ENCODE measurements around the gene HSPA12A. TPM values are rescaled to one million over a fixed set of nuclear protein-coding genes. Genes with fewer than 3 reads are reported as not detected.

HSPA12A gene
- total RNA-seq, 1 donor from 2014 or later = 5.1 TPM

DNA sequence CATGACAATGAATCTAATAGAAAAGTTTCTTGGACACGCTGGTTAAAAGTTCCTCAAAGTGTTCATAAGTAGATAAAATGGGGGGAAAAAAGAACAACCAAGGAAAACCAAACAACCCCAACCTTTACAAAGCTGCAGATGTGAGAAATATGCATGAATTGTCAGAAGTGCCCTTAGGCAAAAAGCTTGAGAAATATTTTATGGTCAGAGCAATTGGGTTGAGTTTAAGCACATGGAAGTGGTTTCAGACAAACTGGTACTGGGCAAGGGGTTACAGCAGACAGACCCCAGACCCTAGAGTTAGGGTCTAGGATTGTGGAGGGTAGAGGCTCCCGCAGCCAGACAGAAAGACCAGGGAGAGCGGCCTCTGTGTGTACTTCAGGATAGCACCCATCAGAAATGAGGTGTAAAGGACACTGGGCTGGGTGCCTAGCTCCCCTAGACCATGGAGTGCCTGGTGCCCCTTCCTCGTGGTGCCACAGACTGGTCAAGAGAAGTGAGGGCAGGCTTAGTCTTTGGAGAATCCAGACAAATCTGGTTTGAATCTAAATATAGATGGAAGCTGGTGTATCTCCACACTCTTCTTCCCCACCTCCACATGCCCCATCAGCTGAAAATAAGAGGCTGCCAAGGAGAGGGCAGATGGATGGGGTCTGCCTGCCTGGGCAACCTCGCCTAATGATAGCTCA is 84.4 kb downstream of the HSPA12A start:
- no peaks in the 10 kb centered on the region for H3K4me1 Mint-ChIP-seq
- no peaks in the 10 kb centered on the region for H3K9me3 Mint-ChIP-seq
- no peaks in the 10 kb centered on the region for H3K36me3 Mint-ChIP-seq (ENCODE audit: low read depth)
- CTCF ChIA-PET = no interaction called here
- POLR2A ChIA-PET = no interaction called here
- TF ChIP-seq, protein P1, sequence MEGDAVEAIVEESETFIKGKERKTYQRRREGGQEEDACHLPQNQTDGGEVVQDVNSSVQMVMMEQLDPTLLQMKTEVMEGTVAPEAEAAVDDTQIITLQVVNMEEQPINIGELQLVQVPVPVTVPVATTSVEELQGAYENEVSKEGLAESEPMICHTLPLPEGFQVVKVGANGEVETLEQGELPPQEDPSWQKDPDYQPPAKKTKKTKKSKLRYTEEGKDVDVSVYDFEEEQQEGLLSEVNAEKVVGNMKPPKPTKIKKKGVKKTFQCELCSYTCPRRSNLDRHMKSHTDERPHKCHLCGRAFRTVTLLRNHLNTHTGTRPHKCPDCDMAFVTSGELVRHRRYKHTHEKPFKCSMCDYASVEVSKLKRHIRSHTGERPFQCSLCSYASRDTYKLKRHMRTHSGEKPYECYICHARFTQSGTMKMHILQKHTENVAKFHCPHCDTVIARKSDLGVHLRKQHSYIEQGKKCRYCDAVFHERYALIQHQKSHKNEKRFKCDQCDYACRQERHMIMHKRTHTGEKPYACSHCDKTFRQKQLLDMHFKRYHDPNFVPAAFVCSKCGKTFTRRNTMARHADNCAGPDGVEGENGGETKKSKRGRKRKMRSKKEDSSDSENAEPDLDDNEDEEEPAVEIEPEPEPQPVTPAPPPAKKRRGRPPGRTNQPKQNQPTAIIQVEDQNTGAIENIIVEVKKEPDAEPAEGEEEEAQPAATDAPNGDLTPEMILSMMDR (IDR thresholded peaks at IDR 0.05) = no peak
- H3K4me3 Mint-ChIP-seq = no peak overlapping the region
- ATAC-seq (ENCODE audit: low read depth) (no peak), DNase-seq (no peak)
- H3K27ac Mint-ChIP-seq = no peak overlapping the region
- peaks cover 5% of the 10 kb centered on the region for H3K27me3 Mint-ChIP-seq
- intact Hi-C loops (cut with micrococcal nuclease) = no loop called here

DNA sequence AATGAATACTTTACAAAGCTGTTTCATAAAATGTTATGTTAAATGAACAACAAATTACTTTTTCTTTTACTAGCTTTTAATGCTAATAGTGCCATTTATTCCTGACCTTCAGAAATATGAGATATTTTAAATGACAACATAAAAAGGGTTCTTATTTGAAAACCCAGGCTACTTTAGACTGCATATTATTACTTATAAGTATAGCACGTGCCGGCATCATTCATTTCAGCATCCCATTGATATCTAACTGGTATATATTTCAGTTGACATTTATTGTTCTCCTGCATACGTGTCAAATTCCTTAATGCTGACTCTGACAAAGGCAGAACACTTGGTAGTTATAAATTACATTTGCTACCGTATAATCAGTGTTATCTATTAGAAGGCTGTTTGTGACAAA is 86.3 kb downstream of the HSPA12A start:
- CTCF ChIA-PET = no interaction called here
- POLR2A ChIA-PET = no interaction called here
- Mint-ChIP-seq H3K36me3 (ENCODE audit: low read depth) (no peaks in the 10 kb centered on the region), H3K4me3 (no peak overlapping the region), H3K27ac (no peak overlapping the region), H3K27me3 (peaks cover 5% of the 10 kb centered on the region), H3K9me3 (peaks cover 5% of the 10 kb centered on the region), H3K4me1 (no peaks in the 10 kb centered on the region)
- no peak for ATAC-seq (ENCODE audit: low read depth)
- intact Hi-C loops (cut with micrococcal nuclease) = no loop called here
- DNase-seq = no peak
- TF ChIP-seq, protein P1 (IDR thresholded peaks at IDR 0.05) = no peak

DNA sequence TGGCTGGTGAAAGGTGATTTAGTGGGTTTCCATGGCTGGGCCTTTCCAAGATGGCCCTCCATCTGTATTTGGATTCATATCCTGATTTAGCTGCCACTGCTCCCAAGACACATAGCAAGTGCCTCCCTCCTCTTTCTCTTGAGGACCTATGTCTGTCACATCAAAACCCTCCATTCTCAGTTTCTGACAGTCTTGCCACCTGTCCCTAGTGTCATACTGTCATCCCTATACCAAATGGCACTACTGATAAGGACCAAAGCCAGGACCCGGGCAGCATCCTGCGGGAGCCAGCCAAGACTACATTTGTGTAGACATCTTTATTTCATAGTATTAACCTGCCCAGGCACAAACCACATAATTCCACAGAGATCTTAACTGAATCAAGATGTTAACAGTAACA is 86.8 kb downstream of the HSPA12A start:
- ATAC-seq (ENCODE audit: low read depth) = no peak
- Mint-ChIP-seq H3K9me3 (peaks cover 7% of the 10 kb centered on the region), H3K27ac (no peak overlapping the region), H3K4me1 (no peaks in the 10 kb centered on the region), H3K36me3 (ENCODE audit: low read depth) (no peaks in the 10 kb centered on the region), H3K27me3 (peaks cover 5% of the 10 kb centered on the region), H3K4me3 (no peak overlapping the region)
- POLR2A ChIA-PET = no interaction called here
- intact Hi-C loops (cut with micrococcal nuclease) = no loop called here
- no peak for DNase-seq
- TF ChIP-seq, protein P1 (IDR thresholded peaks at IDR 0.05) = no peak
- CTCF ChIA-PET = no interaction called here

DNA sequence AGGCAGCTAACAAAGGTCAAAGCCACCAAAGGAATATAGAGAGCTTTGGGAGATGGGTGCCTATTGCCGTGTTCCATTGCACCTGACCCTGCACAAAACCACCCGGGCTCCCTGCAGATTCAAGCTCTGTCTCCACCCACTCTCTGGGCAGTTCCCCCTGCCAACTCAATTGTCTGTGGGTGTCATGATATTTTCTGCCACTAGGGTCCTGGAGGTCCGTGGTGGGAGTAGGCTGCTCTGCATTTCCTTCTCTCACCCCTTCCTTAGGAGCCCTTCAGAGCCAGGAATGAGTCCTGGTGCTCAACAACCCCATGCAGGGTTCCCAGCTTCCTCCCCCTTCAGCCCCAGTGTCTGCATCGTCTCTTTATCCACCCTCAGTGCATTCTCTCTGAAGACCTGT is 87.5 kb downstream of the HSPA12A start:
- ChIA-PET POLR2A (no interaction called here), CTCF (no interaction called here)
- no peaks in the 10 kb centered on the region for H3K36me3 Mint-ChIP-seq (ENCODE audit: low read depth)
- no peak for ATAC-seq (ENCODE audit: low read depth)
- no peak overlapping the region for H3K27ac Mint-ChIP-seq
- H3K4me1 Mint-ChIP-seq = no peaks in the 10 kb centered on the region
- TF ChIP-seq, protein P1 (IDR thresholded peaks at IDR 0.05) = no peak
- H3K9me3 Mint-ChIP-seq = peaks cover 8% of the 10 kb centered on the region
- peaks cover 5% of the 10 kb centered on the region for H3K27me3 Mint-ChIP-seq
- intact Hi-C loops (cut with micrococcal nuclease) = no loop called here
- H3K4me3 Mint-ChIP-seq = no peak overlapping the region
- no peak for DNase-seq

DNA sequence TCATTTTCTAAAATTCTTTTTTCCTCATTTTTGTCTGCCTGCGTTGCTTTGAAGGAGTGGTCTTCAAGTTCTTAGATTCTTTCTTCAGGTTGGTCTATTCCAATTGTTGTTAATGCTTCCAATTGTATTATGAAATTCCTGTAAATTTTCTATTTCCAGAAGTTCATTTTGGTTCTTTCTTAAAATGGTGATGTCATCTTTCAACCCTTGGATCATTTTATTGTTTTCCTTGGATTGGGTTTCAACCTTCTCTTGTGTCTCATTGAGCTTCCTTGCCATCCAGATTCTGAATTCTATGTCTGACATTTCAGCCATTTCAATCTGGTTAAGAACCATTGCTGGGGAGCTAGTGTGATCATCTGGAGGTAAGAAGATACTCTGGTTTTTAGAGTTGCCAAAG is 88.5 kb downstream of the HSPA12A start:
- H3K4me3 Mint-ChIP-seq = no peak overlapping the region
- no peaks in the 10 kb centered on the region for H3K4me1 Mint-ChIP-seq
- intact Hi-C loops (cut with micrococcal nuclease) = no loop called here
- peaks cover 5% of the 10 kb centered on the region for H3K27me3 Mint-ChIP-seq
- no peak overlapping the region for H3K27ac Mint-ChIP-seq
- CTCF ChIA-PET = no interaction called here
- TF ChIP-seq, protein P1 (IDR thresholded peaks at IDR 0.05) = no peak
- no peak for DNase-seq
- POLR2A ChIA-PET = no interaction called here
- ATAC-seq (ENCODE audit: low read depth) = no peak
- H3K36me3 Mint-ChIP-seq (ENCODE audit: low read depth) = no peaks in the 10 kb centered on the region
- H3K9me3 Mint-ChIP-seq = peaks cover 11% of the 10 kb centered on the region
